DLD1 (cell line): Measurements from ENCODE around the gene ACTN3.
"Not testable (repeated sequence)": the region's sequence is repeated elsewhere in the genome, so short reads cannot be mapped to it uniquely, and the experiment has no call there.

ENCODE experiments used
- in situ Hi-C: cut with HindIII; loops from 2 replicates; pipeline ENCODE4 v1.10.0; 2017; ENCODE audit warnings: low sequenced_read_pairs

The ACTN3 gene

DNA sequence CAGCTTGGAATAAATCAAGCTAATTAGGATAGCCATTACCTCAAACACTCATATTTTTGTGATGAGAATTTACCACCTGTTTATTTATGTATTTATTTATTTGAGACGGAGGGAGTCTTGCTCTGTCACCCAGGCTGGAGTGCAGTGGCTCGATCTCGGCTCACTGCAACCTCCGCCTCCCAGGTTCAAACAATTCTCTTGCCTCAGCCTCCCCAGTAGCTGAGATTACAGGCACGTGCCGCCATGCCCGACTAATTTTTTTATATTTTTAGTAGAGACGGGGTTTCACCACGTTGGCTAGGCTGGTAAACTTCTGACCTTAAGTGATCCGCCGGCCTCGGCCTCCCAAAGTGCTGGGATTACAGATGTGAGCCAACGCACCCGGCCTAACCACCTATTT is 1.8 kb upstream of the ACTN3 start:
- in situ Hi-C loops, result not testable (repeated sequence)

DNA sequence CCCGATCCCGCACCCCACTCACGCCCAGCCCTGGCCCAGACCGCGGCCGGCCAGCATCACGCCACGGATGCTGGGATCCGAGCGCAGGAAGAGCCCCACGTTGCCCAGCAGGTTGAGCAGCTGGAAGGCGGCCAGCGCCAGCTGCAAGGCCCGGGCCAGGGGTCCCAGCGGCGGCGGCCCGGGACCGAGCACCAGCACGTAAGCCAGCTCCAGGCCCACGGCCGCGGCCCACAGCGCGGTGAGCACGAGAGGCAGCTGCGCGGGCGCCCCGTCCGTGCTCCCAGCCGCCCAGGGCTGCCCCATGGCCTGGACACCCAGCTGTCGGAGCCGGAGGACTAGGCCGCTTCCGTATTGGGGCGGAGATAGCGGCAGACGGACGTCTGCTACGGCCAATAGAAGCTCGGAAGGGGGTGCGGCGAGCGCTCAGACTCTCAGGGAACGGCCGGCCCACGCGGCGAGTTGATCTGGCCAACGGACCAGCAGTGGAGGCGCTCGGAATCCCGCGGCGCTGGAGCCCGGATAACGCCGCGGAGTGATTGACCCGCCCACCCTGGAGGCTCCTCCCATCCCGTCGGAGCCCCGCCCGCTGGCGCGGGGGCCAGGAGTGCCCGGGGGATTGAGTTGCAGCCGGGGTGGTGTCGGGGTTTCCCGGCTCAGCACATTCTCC is 869 bp upstream of the ACTN3 start, which contains the start of gene ZDHHC24:
Gene ZDHHC24 (minus strand): TSS at position 348 of the 667 bp plus-strand sequence. CDS start 45 bp downstream, at position 303.
- in situ Hi-C loops, result no loop called here

DNA sequence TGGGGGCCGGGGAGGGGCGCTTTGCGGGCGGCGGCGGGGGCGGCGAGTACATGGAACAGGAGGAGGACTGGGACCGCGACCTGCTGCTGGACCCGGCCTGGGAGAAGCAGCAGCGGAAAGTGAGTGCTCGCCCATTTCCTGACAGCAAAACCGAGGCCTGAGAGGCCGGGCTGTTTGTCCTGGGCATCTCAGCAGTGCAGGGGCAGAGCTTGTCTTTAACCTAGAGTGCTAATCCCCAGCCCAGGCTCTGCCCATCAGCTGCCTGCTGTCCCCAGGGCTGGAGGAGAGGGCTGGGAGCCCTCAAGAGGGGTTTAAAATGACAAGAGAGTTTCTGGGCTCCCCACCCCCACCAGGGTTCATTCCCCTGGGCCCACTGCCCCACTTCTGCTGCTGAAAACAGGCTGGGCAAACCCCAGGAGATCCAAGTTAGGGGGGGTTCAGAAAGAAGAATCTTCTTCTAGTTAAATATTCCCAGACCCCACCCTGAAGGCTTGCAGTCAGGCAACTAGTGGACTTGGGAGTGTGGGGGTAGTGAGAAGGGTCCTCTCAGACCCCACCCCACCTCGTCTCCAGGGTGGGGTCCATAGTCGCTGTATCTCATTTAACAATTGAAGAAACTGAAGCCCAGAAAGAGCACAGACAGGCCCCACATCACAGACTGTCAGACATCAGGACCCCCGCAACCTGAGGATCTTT is 411 bp downstream of the ACTN3 start:
- in situ Hi-C loops, result no loop called here

DNA sequence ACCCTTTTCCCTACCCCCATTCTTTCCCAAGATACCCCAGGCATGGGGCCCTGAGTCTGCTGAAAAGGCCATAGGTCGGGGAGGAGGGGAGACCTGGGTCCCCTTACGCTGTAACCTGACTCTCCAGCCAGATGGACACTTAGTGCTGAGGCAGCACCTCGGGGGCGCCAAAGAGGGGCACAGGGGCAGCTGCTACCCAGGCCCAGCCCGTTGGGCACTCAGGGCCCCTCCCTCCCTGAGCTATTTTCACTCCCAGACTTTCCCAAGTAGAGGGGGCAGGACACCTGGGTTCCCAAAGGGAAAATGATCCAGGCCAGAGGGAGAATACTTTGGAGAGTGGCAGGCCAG is 933 bp downstream of the ACTN3 start:
- in situ Hi-C loops, result no loop called here

DNA sequence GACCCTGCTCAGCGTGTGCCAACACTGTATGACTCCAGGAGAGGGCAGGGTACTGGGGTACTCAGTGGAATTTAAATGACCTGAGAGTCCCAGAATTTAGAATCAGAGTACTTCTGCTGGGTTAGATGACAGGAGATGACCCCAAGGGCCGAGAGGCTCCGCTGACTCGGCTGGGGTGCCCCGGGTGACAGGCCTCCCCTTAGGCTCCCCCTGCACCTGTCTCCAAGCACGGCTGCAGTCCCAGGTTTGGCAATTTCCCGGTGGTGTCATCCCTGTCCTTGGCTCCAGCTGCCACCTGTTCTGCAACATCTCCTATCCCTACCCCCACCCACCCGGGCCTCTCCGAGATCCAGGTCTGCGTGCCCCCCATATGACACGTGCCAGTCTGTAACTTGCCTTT is 1.3 kb downstream of the ACTN3 start:
- in situ Hi-C loops, result no loop called here

DNA sequence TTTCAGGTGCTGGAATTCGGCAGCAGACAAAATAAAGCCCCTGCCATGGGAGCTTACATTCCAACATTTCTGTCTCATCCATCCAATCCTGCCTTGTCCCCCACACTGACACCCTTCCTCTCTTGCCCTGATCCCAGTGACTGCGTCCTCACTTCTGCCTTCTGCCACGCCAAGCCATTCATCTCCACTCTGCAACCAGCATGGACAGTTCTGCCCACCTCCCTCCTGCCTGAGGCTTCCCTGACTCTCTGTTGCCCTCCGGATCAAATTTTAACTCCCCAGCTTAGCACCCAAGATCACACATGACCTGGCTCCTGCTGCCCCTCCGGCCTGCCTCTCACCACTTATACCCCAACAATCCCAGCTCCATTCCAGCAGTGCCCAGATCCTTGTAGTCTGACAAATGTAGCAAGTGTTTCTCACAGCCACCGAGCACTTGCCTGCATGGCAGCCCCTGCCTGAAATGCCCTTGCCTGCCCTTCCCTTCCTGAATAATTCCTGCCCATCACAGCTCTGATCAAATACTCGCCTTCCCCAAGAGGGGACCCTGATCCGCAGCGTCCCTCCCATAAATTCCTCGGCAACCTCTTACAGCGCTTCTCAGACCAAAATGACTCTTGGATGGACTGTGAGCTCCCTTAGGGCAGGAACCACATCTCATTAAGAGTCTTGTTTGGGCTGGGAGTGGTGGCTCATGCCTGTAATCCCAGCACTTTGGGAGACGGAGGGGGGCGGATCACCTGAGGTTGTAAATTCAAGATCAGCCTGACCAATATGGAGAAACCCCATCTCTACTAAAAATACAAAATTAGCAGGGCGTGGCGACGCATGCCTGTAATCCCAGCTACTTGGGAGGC is 2.3 kb downstream of the ACTN3 start:
- in situ Hi-C loops, result no loop called here

DNA sequence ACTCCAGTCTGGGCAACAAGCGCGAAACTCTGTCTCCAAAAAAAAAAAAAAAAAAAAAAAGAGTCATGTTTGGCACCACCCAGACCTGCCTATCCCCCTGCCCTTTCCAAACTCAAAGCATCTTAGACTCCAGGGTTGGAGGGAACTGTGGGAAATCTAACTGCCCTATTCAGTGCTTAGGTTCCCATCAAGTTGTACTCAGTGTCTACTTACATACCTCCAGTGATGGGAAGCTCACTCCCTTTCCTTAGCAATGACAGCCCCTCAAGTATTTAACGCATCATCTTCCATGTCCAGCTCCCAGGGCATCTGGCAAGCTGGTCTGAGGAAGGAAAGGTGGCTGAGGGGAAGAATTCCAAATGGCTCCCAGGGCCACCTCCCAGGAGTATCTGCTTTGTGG is 3.0 kb downstream of the ACTN3 start:
- in situ Hi-C loops, result no loop called here

DNA sequence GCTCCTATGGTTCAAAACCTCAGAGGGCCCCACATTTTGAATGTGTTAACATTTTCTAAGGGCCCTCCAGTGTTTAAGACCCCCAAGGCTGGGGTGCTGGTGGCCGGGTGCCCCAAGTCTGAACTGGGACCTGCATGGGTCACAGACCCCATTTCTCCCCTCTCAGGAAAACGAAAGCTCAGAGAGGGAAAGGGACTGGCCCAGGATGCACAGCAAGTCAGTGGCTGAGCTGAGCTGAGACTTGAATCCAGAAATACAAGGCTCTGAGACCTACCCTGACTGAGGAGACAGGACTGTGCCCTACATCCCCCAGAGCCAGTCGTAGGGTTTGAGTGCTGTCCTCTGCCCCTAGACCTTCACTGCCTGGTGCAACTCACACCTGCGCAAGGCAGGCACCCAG is 4.2 kb downstream of the ACTN3 start:
- in situ Hi-C loops, result no loop called here

DNA sequence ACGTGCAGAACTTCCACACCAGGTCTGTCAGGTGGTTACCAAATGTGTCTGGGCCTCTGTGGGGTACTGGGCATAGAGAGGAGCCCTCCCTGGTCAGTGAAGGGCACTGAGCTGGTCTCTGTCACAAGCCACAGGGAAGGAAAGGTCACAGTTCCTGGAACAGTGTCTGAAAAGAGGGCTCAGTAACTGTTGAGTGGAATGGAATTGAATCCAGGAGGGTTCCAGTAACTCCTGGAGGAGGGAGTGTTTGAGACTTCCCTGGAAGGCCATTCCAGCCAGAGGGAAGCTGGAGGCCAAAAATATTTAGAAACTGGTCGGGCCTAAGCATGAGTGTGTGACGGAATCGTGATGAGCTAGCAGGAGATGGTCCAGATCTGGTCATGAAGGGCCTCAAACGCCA is 7.9 kb downstream of the ACTN3 start:
- in situ Hi-C loops, result no loop called here

DNA sequence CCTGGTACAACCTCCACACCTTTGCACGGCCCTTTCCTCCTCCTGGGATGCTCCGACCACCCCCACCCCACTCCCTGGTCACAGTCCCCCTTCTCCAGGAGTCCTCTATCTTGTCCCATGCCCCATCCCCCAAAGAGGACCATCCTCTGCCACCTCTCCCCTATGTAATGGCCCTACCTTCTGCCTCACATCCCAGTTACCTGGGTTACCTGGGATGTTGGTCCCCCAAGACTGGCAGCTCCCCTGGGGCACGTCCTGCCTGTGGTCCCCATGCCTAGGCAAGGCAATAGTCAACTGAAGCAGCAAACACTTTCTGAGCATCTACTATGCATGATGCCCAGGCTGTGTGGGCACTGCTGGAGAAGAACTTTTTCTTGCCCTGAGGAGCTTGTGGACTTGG is 8.7 kb downstream of the ACTN3 start:
- in situ Hi-C loops, result no loop called here

DNA sequence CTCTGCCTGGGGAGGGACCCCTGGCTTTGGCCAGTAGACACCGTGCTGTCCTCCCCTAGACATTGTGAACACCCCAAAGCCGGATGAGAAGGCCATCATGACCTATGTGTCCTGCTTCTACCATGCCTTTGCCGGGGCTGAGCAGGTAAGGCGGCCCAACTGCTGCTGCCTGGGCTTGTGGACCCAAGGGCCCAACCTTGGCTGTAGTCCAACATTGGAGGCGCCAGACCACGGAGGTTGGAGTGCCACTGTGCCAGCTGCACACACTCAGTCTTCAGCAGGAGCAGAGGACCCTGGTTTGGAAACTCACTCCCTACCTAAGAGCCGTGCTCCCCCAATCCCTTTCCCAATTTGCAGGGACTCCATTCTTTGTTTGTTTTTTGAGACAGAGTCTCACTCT is 9.4 kb downstream of the ACTN3 start:
- in situ Hi-C loops, result no loop called here

DNA sequence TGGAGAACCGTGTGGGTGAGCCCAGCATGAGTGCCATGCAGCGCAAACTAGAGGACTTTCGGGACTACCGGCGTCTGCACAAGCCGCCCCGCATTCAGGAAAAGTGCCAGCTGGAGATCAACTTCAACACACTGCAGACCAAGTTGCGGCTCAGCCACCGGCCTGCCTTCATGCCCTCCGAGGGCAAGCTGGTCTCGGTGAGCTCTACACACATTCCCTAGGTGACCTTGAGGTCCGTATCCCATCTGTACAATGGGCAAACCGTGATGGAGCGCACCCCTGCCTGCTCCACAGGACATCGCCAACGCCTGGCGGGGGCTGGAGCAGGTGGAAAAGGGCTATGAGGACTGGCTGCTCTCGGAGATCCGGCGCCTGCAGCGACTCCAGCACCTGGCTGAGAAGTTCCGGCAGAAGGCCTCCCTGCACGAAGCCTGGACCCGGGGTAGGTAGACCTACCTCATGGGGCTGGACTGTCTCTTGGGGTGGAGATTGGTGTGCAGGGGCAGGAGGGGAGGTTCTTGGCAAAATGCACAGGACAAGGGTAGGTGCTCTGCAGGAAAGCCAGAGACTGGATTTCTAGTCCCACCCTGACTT is 11.1 kb downstream of the ACTN3 start:
- in situ Hi-C loops, result no loop called here

DNA sequence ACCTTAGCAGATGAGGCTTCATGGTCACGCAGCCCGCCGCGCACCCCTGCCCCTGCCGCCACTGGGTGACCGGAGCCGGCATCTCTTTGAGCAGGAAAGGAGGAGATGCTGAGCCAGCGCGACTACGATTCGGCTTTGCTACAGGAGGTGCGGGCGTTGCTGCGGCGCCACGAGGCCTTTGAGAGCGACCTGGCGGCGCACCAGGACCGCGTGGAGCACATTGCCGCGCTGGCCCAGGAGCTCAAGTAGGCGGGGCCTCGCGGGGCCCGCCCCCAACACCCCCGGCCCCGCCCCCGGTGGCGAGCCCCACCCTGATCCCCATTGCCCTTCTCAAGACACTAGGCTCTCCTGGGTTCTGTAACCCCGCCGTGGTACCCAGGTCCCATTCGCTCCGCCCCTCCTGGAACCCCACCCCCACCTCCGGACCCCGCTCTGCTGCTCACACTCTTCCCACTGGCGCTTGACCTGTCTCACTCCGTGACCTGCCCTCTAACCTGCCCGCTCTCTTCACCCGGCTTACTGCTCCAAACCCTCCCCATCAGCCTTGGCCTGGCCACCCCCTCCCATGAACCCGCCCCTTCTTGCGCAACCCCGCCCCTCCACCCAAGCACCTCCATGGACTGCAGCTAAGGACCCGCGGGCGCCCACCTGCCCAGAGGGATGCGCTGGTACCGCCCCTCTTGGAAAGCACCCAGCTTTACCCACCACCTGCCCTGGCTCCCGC is 12.6 kb downstream of the ACTN3 start:
- in situ Hi-C loops, result no loop called here

DNA sequence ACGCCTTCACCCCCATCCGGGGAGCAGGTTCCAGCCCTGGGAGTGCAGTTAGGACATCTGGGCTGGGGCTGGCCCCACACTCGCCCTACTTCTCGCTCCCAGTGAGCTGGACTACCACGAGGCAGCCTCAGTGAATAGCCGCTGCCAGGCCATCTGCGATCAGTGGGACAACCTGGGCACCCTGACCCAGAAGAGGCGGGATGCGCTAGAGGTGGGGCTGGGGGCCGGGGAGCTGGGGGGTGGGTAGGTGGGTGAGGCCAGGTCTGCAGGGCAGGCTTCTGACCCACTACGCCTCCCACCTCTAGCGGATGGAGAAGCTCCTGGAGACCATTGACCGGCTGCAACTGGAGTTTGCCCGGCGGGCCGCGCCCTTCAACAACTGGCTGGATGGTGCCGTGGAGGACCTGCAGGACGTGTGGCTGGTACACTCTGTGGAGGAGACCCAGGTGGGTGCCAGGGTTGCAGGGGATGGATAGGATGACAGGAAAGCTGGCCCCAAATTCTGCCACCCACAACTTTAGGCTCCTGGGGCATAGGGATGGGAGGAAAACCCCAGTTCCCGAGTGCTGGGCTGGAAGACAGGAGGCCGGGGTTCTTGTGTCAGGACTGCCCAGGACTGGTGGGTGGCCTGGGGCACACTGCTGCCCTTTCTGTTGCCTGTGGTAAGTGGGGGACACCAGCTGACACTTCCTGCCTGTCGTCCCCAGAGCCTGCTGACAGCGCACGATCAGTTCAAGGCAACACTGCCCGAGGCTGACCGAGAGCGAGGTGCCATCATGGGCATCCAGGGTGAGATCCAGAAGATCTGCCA is 13.4 kb downstream of the ACTN3 start:
- in situ Hi-C loops, result no loop called here

DNA sequence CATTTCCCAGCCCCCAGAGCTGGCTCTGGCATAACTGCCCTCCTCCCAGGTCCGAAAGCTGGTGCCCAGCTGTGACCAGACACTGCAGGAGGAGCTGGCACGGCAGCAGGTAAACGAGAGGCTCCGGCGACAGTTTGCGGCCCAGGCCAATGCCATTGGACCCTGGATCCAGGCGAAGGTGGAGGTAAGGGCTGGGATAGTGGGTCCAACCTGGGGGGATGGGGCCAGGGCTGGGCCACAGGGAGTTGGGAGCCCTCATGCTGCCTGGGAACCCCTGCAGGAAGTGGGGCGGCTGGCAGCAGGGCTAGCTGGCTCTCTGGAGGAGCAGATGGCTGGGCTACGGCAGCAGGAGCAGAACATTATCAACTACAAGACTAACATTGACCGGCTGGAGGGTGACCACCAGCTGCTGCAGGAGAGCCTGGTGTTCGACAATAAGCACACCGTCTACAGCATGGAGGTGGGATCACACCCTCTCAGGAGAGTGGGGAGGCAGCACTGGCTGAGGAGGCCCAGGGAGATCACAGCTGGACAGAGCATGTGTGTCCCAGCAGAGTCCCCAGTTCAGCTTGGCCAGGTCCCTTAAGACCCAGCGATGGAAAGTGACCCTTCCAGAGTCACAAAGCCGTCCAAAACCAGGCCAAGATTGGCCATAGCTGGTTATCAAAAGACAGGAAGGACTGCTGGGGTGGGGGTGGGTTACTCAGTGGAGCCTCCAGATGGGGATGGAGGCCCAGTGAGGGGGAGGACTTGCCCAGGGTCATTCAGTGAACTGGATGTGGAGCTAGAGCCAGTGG is 14.7 kb downstream of the ACTN3 start:
- in situ Hi-C loops, result no loop called here

DNA sequence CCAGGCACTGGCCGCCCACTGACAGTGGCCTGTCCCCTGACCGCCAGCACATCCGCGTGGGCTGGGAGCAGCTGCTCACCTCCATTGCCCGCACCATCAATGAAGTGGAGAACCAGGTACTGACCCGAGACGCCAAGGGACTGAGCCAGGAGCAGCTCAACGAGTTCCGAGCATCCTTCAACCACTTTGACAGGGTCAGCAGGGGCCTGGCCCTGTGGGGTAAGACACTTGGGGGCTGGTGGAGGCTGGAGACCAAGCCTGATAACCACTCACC is 15.2 kb downstream of the ACTN3 start:
- in situ Hi-C loops, result no loop called here

DNA sequence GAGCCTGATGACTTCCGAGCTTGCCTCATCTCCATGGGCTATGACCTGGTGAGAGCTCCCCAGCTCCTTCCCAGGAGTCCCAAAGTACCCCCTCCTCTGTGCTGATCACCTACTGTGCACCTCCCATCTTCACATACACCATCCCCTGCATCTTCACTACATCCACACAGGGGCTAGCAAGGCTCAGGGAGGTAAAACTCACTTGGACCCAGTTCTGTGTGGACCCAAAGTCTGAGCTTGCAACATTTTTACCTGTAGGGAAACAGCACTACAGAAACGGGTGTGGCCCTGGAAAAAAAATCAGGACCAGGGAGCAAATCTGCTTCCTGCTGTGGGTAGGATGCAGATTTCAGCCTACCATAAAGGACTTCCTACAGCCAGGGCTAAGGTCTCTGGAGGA is 15.6 kb downstream of the ACTN3 start:
- in situ Hi-C loops, result no loop called here

DNA sequence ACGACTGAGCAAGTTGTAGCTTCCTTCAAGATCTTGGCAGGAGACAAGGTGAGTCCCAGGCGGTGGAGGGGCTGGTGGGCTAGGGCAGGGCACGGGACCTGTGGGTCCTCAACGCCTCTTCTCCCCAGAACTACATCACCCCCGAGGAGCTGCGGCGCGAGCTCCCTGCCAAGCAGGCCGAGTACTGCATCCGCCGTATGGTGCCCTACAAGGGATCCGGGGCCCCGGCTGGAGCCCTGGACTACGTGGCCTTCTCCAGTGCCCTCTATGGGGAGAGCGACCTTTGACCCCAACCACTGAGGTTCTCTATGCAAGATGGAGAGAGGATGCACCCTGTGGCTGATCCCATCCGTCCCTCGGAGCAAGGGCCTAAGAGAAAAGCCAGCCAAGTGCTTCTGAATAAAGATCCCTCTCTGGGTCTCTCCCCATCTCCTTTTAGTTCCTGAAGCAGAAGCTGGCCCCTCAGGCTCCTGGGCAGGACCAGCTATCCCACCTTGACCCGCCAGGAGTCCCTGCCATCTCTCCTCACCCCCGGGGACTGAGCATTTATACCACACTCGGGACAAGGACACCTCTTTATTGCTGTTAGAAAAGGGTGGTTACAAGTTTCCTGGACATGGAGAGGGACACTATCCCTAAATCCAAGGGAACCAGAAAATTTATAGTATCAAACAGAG is 16.3 kb downstream of the ACTN3 start:
- in situ Hi-C loops, result no loop called here

DNA sequence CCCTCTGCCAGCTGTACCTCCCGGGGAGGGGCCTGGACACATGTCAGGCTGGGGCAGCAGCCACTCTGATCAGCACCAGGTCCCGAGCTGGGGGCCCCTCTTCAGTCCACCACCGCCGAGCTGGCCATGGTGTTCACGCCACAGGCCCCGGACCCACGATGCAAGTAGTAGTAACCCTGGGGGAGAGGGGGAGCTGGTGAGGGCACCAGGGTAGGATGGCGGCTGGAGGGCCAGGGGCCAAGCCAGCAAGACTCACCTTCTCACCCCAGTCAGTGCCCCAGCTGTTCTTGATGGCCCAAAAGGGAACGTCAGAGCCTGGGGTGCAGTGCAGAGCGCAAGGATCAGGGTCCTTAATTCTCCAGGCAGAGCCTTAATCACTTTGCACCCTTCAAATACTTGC is 17.1 kb downstream of the ACTN3 start:
- in situ Hi-C loops, result no loop called here
